Stomach (tissue), 19 donors: Measurements from ENCODE around the gene PAQR5. TPM values are rescaled to one million over a fixed set of nuclear protein-coding genes. Genes with fewer than 3 reads are reported as not detected.

ENCODE experiments used
- DNase-seq, 2 donors: peaks; one replicate each; pipeline versions ENCODE4 v3.0.0 to v3.0.0-alpha.2; 2013 to 2019
- H3K27ac ChIP-seq, 5 donors: fragments of 200-600 bp in 4 of 5; sonication (generic) in 4 of 5; one replicate each; pipeline ENCODE4 v1.5.1; 2013 to 2019; ENCODE audit warnings: mild to moderate bottlenecking in 1 of 5, moderate library complexity in 1 of 5
- H3K27me3 ChIP-seq, 3 donors: fragments of 200-600 bp; sonication (generic); one replicate each; pipeline ENCODE4 v1.5.1; 2017 to 2019; ENCODE audit warnings: mixed run types in 1 of 3
- H3K36me3 ChIP-seq, 4 donors: fragments of 200-600 bp; sonication (generic); 1 replicate in 3 of 4; 2 replicates in 1 of 4; pipeline ENCODE4 v1.5.1; 2016 to 2019
- H3K4me1 ChIP-seq, 4 donors: fragments of 200-600 bp; sonication (generic); one replicate each; pipeline ENCODE4 v1.5.1; 2016 to 2019
- H3K4me3 ChIP-seq, 4 donors: fragments of 200-600 bp; sonication (generic) in 3 of 4; one replicate each; pipeline ENCODE4 v1.5.1; 2016 to 2019; ENCODE audit warnings: mild to moderate bottlenecking in 1 of 4
- H3K9me3 ChIP-seq, 4 donors: fragments of 200-600 bp; sonication (generic); one replicate each; pipeline ENCODE4 v1.5.1; 2016 to 2019
- EP300 ChIP-seq: sonication (generic); formaldehyde crosslinking; IDR thresholded peaks from one replicate; pipeline ENCODE4 v1.6.1; 2017; ENCODE audit warnings: antibody characterized with exemption
- POLR2A ChIP-seq, 4 donors: fragments of 450-650 bp; IDR thresholded peaks; one replicate each; pipeline ENCODE4 v1.6.1; 2016; ENCODE audit warnings: antibody characterized with exemption in 4 of 4, control low read depth in 2 of 4, mild to moderate bottlenecking in 1 of 4, moderate library complexity in 1 of 4
- POLR2AphosphoS5 ChIP-seq, 3 donors: sonication (generic); formaldehyde crosslinking; IDR thresholded peaks; one replicate each; pipeline ENCODE4 v1.6.1; 2016; ENCODE audit warnings: antibody characterized with exemption in 3 of 3
- WGBS, 5 donors: extraction: QIAGEN DNeasy Blood & Tissue Kit in 3 of 5; methylation state at CpG; one replicate each; pipeline versions ENCODE4 v1.1.5 to v1.1.7; 2013 to 2018; 5-methylcytosine and 5-hydroxymethylcytosine counted together
- intact Hi-C: fragments of 100-400 bp; cut with DNase I; formaldehyde crosslinking; loops from one replicate; pipeline ENCODE4 v1.15.1; 2023; ENCODE audit warnings: low total_unique reads
- long read RNA-seq, 10 donors: transcript quantifications; one replicate each; lab custom pipeline, GENCODE V29; 2026
- polyA plus RNA-seq, 3 donors: library from polyadenylated mRNA; stranded (reverse); fragments of 200-250 nt; gene quantifications; one replicate each; pipeline ENCODE4 v1.2.3, GENCODE V29; 2013
- total RNA-seq, 5 donors: library from RNA; depleted of rRNA; stranded (reverse); fragments of >200 nt; gene quantifications; one replicate each; pipeline versions ENCODE4 v1.1.0 to v1.2.3, GENCODE V29; 2014 to 2016
- TF ChIP-seq, protein P1 (sequence below), 7 experiments: fragments of 450-650 bp in 4 of 7; fragments of 200-600 bp in 3 of 7; sonication (generic) in 3 of 7; IDR thresholded peaks; one replicate each; pipeline ENCODE4 v1.5.1; 2016 to 2019; ENCODE audit warnings: antibody characterized with exemption in 7 of 7, control low read depth in 2 of 7, mild to moderate bottlenecking in 1 of 7
- donor health status: healthy with polysubstance abuse.
- donor health status: Bipolar disorder and iron deficiency.
- donor health status: healthy.

Gene PAQR5, protein sequence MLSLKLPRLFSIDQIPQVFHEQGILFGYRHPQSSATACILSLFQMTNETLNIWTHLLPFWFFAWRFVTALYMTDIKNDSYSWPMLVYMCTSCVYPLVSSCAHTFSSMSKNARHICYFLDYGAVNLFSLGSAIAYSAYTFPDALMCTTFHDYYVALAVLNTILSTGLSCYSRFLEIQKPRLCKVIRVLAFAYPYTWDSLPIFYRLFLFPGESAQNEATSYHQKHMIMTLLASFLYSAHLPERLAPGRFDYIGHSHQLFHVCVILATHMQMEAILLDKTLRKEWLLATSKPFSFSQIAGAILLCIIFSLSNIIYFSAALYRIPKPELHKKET
- total RNA-seq (10 to 100 TPM in 3 of 5 donors, 1 to 10 TPM in 1, not detected in 1; 4.6 to 37.9 (median 14.3) TPM), polyA plus RNA-seq (1 to 10 TPM; 3.6 to 7.5 (median 4.4) TPM)
- long read RNA-seq, donor 1: 0 reads
- long read RNA-seq, donor 2: 0 reads
- long read RNA-seq, donor 3, full-length matches to known transcripts: 2 of 2 reads
- long read RNA-seq, donor 3, partial matches to known transcripts: 0 of 2 reads
- long read RNA-seq, donor 3, other reads (novel, unspliced or antisense): 0 of 2 reads
- long read RNA-seq, donor 4: 0 reads
- long read RNA-seq, donor 5: 0 reads
- long read RNA-seq, donor 6, full-length matches to known transcripts: 3 of 3 reads
- long read RNA-seq, donor 6, partial matches to known transcripts: 0 of 3 reads
- long read RNA-seq, donor 6, other reads (novel, unspliced or antisense): 0 of 3 reads
- long read RNA-seq, donor 7: 0 reads
- long read RNA-seq, donor 8, full-length matches to known transcripts: 2 of 2 reads
- long read RNA-seq, donor 8, partial matches to known transcripts: 0 of 2 reads
- long read RNA-seq, donor 8, other reads (novel, unspliced or antisense): 0 of 2 reads
- long read RNA-seq, donor 9: 0 reads
- long read RNA-seq, donor 10: 0 reads

DNA sequence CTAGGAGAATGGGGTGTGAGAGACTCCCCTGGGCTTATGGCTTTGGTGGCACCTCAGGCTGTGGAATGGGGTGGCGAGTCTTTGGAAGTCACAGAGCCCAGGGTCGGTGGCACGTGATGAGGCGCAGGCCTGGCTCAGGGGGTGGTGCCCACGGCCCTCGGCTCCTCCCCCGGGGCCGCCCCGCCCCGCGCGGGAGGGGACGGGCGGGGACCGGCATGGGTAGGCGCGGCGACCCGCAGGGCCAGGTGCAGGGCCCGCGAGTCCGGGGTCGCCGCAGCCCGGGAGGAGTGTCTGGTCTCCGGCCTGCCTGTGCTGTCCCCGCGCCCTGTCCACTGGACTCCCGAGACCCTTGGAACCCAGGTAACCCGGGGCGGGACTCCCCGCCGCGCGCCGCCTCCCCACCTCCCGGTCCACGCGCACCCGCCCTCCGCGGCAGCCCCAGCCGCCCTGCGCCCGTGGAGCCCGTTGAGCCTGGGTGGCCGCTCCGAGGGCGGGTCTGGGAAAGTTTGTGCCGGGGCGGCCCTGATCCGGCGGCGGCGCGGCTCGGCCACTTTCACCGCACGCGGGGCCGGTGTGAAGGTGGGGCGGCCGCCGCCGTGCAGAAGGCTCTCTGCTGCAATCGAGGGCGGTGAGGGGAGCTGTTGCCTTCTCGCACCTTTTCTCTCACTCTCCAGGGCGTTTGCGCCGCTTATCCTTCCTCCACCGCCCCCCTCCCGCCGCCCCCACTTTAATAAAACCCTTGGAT is at the start of gene PAQR5:
Gene PAQR5, plus strand, starts transcription at position 216 of the 745 bp plus-strand sequence. CDS start 61,169 bp downstream, outside the sequence.
- H3K9me3 ChIP-seq: no peaks in the 10 kb centered on the region
- DNase-seq: peak; percentile 68 to 82
- peaks cover 0 to 45% (median 15%) of the 10 kb centered on the region in 3 donors for H3K27me3 ChIP-seq
- WGBS, 5 donors: 1 to 5% (median 1%) methylated on average over 23 to 73 of the region's 74 CpGs
- peaks cover 13 to 29% (median 22%) of the 10 kb centered on the region in 4 donors for H3K4me1 ChIP-seq
- peak within 1 kb of the TSS; percentile 25 to 60 (median 49) for H3K27ac ChIP-seq
- intact Hi-C loops: no loop called here
- H3K4me3 ChIP-seq: peak within 1 kb of the TSS; percentile 57 to 78 (median 66)
- no peaks in the 10 kb centered on the region for H3K36me3 ChIP-seq
- no peak for TF ChIP-seq POLR2A (IDR thresholded peaks at IDR 0.05)
- no peak for TF ChIP-seq POLR2AphosphoS5 (IDR thresholded peaks at IDR 0.05)
- TF ChIP-seq EP300: no peak
- TF ChIP-seq, protein P1, sequence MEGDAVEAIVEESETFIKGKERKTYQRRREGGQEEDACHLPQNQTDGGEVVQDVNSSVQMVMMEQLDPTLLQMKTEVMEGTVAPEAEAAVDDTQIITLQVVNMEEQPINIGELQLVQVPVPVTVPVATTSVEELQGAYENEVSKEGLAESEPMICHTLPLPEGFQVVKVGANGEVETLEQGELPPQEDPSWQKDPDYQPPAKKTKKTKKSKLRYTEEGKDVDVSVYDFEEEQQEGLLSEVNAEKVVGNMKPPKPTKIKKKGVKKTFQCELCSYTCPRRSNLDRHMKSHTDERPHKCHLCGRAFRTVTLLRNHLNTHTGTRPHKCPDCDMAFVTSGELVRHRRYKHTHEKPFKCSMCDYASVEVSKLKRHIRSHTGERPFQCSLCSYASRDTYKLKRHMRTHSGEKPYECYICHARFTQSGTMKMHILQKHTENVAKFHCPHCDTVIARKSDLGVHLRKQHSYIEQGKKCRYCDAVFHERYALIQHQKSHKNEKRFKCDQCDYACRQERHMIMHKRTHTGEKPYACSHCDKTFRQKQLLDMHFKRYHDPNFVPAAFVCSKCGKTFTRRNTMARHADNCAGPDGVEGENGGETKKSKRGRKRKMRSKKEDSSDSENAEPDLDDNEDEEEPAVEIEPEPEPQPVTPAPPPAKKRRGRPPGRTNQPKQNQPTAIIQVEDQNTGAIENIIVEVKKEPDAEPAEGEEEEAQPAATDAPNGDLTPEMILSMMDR (IDR thresholded peaks at IDR 0.05): no peak

DNA sequence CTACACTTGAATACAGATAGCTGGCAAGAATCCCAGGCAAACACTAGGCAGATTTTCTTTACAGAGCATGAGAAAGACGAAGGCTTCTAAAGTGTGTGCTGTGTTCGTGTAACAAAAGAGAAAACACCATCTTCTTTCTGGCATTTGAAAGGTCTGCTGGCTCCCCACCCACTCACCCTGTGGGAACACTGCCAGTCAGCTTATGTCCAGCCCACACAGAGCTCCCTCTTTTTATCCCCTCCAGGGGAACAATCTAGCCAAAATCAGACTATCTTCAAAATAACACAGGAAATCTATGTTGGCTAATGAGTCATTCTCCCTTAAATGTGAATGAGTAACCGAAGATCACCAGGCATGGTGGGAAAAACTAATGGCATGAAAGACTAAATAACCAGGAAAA is 45.6 kb upstream of the PAQR5 start:
- 20 to 44% (median 34%) methylated on average over 3 of the region's 3 CpGs for WGBS, 5 donors
- no peaks in the 10 kb centered on the region for H3K27me3 ChIP-seq
- H3K4me3 ChIP-seq: no peak overlapping the region
- TF ChIP-seq EP300: no peak
- TF ChIP-seq POLR2AphosphoS5 (IDR thresholded peaks at IDR 0.05): no peak
- no peak for TF ChIP-seq POLR2A (IDR thresholded peaks at IDR 0.05)
- TF ChIP-seq, protein P1 (IDR thresholded peaks at IDR 0.05): no peak
- peaks cover 0 to 11% (median 8%) of the 10 kb centered on the region in 4 donors for H3K36me3 ChIP-seq
- peak in 1 of 2 donors; percentile 23 for DNase-seq
- intact Hi-C loops: no loop called here
- H3K27ac ChIP-seq: no peak overlapping the region
- H3K9me3 ChIP-seq: no peaks in the 10 kb centered on the region
- H3K4me1 ChIP-seq: no peaks in the 10 kb centered on the region

DNA sequence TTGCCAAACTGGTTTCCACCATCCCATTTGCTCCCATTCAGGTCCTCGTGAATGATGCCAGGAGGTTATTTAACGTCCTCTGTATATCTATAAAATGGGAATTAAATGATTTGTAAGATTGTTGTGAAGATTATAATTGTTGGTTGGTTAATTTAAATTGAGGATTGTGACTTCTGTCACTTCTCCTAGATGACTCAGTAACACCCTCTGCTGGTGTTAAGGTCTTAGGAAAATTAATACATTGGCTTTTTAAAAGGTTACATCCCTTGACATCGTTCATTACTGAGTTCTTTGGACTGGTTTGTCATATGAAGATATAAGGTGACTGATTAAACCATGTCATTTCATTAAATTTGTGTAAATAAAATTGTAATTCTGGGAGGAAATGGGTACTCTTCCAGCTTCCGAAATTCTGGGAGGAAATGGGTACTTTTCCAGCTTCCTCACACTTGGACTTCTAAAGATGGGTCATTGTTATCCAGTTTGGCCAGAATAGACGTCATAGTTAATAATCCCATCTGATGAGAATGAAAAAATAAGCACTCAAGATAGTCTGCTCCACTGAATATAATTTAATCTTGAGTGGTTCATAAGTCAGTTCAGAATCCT is 33.3 kb upstream of the PAQR5 start:
- Histone ChIP-seq H3K27me3 (no peaks in the 10 kb centered on the region), H3K4me3 (no peak overlapping the region), H3K36me3 (peaks cover 0 to 33% (median 18%) of the 10 kb centered on the region in 4 donors), H3K27ac (no peak overlapping the region), H3K9me3 (no peaks in the 10 kb centered on the region), H3K4me1 (no peaks in the 10 kb centered on the region)
- TF ChIP-seq POLR2A (IDR thresholded peaks at IDR 0.05): no peak
- TF ChIP-seq, protein P1 (IDR thresholded peaks at IDR 0.05): peak in 5 of 7 experiments; percentile 12 to 52 (median 46)
- DNase-seq: peak in 1 of 2 donors; percentile 60
- 34 to 44% (median 39%) methylated on average over 5 of the region's 5 CpGs for WGBS, 5 donors
- intact Hi-C loops: no loop called here
